HFFc6 (cell line): ENCODE data around the gene OXNAD1. TPM values are rescaled to one million over a fixed set of nuclear protein-coding genes. Genes with fewer than 3 reads are reported as not detected.

Source experiments
- DNase-seq: peaks from one replicate; pipeline ENCODE4 v3.0.0-alpha.2; 2018
- H3K27ac Mint-ChIP-seq: 2 replicates; pipeline ENCODE4 v1.8.0; 2020; ENCODE audit warnings: mild to moderate bottlenecking, mixed read lengths
- H3K27me3 Mint-ChIP-seq: 2 replicates; pipeline ENCODE4 v1.8.0; 2021; ENCODE audit warnings: mild to moderate bottlenecking, moderate library complexity, mixed read lengths; ENCODE audit not compliant: insufficient read depth
- H3K36me3 Mint-ChIP-seq: 2 replicates; pipeline ENCODE4 v1.8.0; 2021; ENCODE audit warnings: low read depth, mixed read lengths
- H3K4me1 Mint-ChIP-seq: 2 replicates; pipeline ENCODE4 v1.8.0; 2020; ENCODE audit warnings: low read depth, mixed read lengths
- H3K4me3 Mint-ChIP-seq: 2 replicates; pipeline ENCODE4 v1.8.0; 2020; ENCODE audit warnings: mild to moderate bottlenecking, moderate library complexity, mixed read lengths
- H3K9me3 Mint-ChIP-seq: 2 replicates; pipeline ENCODE4 v1.8.0; 2020; ENCODE audit warnings: mild to moderate bottlenecking, mixed read lengths
- CTCF ChIP-seq: fragments of 200-600 bp; sonication (generic); IDR thresholded peaks from 2 replicates; pipeline ENCODE4 v1.5.0; 2021; ENCODE audit warnings: antibody characterized with exemption, mild to moderate bottlenecking
- total RNA-seq, 6 experiments: library from RNA; stranded (reverse); fragmentation: NEBNext Ultra II Directional; extraction: Animal tissue kit (Norgen Biotek cat#: 25700); gene quantifications; 2 replicates in 1 of 6; 3 replicates in 5 of 6; pipeline ENCODE4 v1.2.3, GENCODE V29; 2021

Gene OXNAD1
- total RNA-seq, 6 experiments from 2014 or later: 6.4 to 8.7 (median 8.1) TPM

DNA sequence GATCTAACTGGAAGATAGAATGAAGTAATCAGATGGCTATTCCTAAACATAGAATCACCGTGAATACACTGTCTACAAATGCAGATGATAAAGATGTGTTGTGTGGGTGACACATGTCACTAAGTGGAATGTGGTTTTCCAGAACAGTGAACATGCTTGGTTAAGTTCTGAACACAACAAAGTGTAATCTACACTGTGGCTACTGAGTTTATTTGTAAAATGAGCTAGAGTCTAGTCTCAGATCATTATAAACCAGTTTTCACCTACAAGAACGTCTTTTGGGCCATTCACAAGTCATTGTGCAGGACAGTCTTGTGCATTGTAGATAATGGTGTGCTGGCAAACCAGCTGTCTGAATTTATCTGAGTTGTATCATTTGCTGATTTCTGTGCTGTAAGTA lies 35.3 kb downstream of the OXNAD1 start:
- Mint-ChIP-seq H3K9me3 (no peaks in the 10 kb centered on the region), H3K4me3 (no peak overlapping the region), H3K27me3 (no peaks in the 10 kb centered on the region; the same call in 1 of the 2 replicates), H3K27ac (no peak overlapping the region), H3K36me3 (peaks cover 32% of the 10 kb centered on the region), H3K4me1 (peaks cover 9% of the 10 kb centered on the region)
- no peak for TF ChIP-seq CTCF
- DNase-seq: no peak

DNA sequence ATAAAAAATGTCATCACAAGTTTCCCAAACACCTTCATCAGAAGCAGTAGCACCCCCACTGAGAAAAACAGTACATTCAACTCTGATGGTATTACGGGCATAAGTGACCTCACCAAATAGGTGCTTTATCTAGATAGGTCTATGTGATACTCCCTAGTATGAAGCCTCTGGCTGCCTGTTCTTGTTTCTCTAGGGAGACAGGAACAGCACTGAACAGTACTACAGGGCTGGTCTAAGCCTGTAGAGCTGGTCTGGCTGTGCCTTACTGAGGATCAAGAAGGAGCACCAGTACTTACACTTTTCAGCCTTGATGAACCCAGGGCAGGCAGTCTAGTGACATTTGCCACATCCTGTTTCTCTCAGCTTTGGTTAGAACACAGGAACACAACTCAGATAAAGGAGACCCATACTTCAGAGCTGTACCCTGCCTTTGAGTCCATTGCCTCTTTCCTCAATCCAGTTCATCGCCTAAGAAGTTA lies 35.9 kb downstream of the OXNAD1 start:
- no peak for DNase-seq
- peaks cover 36% of the 10 kb centered on the region for H3K36me3 Mint-ChIP-seq
- no peaks in the 10 kb centered on the region; the same call in 1 of the 2 replicates for H3K27me3 Mint-ChIP-seq
- H3K9me3 Mint-ChIP-seq: no peaks in the 10 kb centered on the region
- H3K4me1 Mint-ChIP-seq: peaks cover 4% of the 10 kb centered on the region; the same call in 1 of the 2 replicates
- H3K27ac Mint-ChIP-seq: no peak overlapping the region
- no peak overlapping the region for H3K4me3 Mint-ChIP-seq
- no peak for TF ChIP-seq CTCF

DNA sequence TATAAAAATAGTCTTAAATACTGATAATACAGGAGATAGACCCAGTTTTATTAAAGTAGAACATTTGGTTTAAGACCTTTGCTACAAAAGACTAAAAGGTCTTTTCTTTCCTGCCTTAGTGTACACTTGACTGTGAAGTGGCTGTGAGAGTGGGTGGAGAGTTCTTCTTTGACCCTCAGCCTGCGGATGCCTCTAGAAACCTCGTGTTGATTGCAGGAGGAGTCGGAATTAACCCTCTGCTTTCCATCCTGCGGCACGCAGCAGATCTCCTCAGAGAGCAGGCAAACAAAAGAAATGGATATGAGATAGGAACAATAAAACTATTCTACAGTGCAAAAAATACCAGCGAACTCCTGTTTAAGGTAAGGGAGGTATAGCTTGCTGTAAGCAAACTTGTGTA lies 36.5 kb downstream of the OXNAD1 start:
- no peak for DNase-seq
- Mint-ChIP-seq H3K36me3 (peaks cover 32% of the 10 kb centered on the region), H3K27me3 (no peaks in the 10 kb centered on the region; the same call in 1 of the 2 replicates), H3K4me3 (no peak overlapping the region), H3K4me1 (peaks cover 4% of the 10 kb centered on the region; the same call in 1 of the 2 replicates), H3K27ac (no peak overlapping the region), H3K9me3 (no peaks in the 10 kb centered on the region)
- no peak for TF ChIP-seq CTCF

DNA sequence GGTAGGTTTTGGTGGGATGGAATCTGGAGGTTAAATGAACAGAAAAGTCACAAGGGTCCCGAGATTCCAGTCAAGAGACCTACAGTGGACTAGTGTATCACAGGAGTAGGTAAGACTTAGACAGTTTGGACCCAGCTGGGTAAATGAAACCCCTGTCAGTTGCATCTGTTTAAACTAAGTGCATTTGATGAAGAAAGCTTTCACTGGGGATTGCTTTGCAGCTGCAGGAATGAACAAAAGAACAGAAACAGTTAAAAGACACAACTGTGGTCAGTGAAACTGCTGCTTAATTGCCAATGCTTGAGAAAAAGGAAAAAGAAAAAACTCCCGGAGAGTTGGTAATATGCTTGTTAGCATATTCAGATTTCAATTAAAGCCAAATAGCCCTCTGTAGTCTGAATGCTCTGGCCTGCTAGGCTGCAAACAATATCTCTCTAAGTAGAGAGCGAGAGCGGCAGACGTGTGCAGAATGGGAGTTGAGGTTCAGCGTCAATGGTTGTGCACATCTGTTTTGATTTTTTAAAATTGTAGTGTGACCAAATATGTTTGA lies 37.1 kb downstream of the OXNAD1 start:
- H3K9me3 Mint-ChIP-seq: no peaks in the 10 kb centered on the region
- no peaks in the 10 kb centered on the region; the same call in 1 of the 2 replicates for H3K27me3 Mint-ChIP-seq
- no peak overlapping the region for H3K27ac Mint-ChIP-seq
- H3K36me3 Mint-ChIP-seq: peaks cover 25% of the 10 kb centered on the region
- DNase-seq: no peak
- no peak overlapping the region for H3K4me3 Mint-ChIP-seq
- peaks cover 4% of the 10 kb centered on the region; the same call in 1 of the 2 replicates for H3K4me1 Mint-ChIP-seq
- no peak for TF ChIP-seq CTCF

DNA sequence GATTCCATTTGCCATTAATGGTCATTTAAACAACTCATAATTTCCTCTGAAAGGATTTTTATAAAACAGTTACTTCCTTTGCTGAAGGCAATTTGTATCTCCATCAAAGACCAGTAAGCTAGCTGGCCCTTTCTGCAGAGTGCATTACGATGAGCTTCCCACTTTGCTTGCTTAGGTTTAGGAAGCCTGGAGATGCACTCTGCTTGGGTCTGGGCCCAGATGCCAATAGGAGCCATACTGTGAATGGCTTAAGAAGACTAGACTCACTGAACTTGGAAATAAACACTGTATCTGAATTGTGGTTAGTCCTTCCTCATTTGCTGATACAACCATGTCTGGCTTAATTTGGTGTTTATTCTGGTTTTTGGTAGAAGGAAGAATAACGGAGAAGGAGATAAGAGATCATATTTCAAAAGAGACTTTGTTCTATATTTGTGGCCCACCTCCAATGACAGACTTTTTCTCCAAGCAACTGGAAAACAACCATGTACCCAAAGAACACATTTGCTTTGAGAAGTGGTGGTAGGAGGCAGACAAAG lies 38.1 kb downstream of the OXNAD1 start:
- Mint-ChIP-seq H3K36me3 (peaks cover 18% of the 10 kb centered on the region), H3K4me3 (no peak overlapping the region), H3K27ac (no peak overlapping the region), H3K9me3 (no peaks in the 10 kb centered on the region), H3K4me1 (peaks cover 9% of the 10 kb centered on the region), H3K27me3 (no peaks in the 10 kb centered on the region; the same call in 1 of the 2 replicates)
- no peak for DNase-seq
- TF ChIP-seq CTCF: no peak
